ENCODE results near the gene FETUB. TPM values are rescaled to one million over a fixed set of nuclear protein-coding genes. Genes with fewer than 3 reads are reported as not detected.

FETUB gene
- total and polyA plus RNA-seq, 2 of the 8 experiments (the other 6 are each of a cell fraction or from before 2014, with no cell fraction given) = 0.15 TPM; not detected in 1

GRCh38 chr3:186651678-186652215 is 11.5 kb downstream of the FETUB start:
- Histone ChIP-seq H2AK5ac (ENCODE audit: low read depth, low read length) (no peak overlapping the region), H3K27ac (ENCODE audit: low read depth, low read length) (no peak overlapping the region), H4K91ac (replicated peaks; ENCODE audit: insufficient read length, low read length) (no peak overlapping the region), H4K8ac (ENCODE audit: extremely low read depth, insufficient read depth, low read length) (no peak overlapping the region), H3K9me3 (ENCODE audit: insufficient read depth in 2 of 2, low read depth in 1 of 2, low read length in 1 of 2) (no peaks in the 10 kb centered on the region), H4K5ac (ENCODE audit: insufficient read length, low read depth, low read length) (no peak overlapping the region), H3K14ac (ENCODE audit: insufficient read length) (no peak overlapping the region), H3K56ac (replicated peaks; ENCODE audit: insufficient read length, low read depth, low read length) (no peak overlapping the region), H3K36me3 (ENCODE audit: control insufficient read depth in 2 of 4, insufficient read depth in 4 of 4, low read length in 3 of 4) (no peaks in the 10 kb centered on the region), H3K23ac (ENCODE audit: insufficient read length) (no peak overlapping the region), H3K18ac (ENCODE audit: extremely low read depth, low read length) (no peak overlapping the region), H3K27me3 (replicated peaks in 1 of 4; ENCODE audit: control insufficient read depth in 3 of 4, extremely low read depth in 1 of 4, insufficient read depth in 3 of 4, low read length in 3 of 4) (no peaks in the 10 kb centered on the region), H4K20me1 (replicated peaks in 1 of 2; ENCODE audit: control insufficient read depth in 1 of 2, insufficient read depth in 2 of 2, low read length in 2 of 2) (no peaks in the 10 kb centered on the region), H2BK20ac (ENCODE audit: low read length) (no peak overlapping the region), H2BK15ac (ENCODE audit: low read length) (no peak overlapping the region), H3K4me2 (ENCODE audit: insufficient read depth in 1 of 2, low read depth in 2 of 2, low read length in 2 of 2) (no peak overlapping the region), H2AFZ (ENCODE audit: low read length) (no peak overlapping the region), H2BK12ac (ENCODE audit: low read depth, low read length) (no peak overlapping the region), H3K4me1 (replicated peaks in 1 of 4; ENCODE audit: control insufficient read depth in 3 of 4, insufficient read depth in 4 of 4, low read length in 3 of 4) (peaks cover 0 to 5% (median 3%) of the 10 kb centered on the region in 4 experiments; a peak in 3 of 7 replicates), H3K79me1 (ENCODE audit: low read depth, low read length) (no peaks in the 10 kb centered on the region; the same call in 1 of the 2 replicates), H3K4me3 (ENCODE audit: extremely low read depth in 1 of 4, insufficient read depth in 2 of 4, low read depth in 3 of 4, low read length in 4 of 4) (no peak overlapping the region), H2BK5ac (ENCODE audit: low read depth, low read length) (no peak overlapping the region), H3K4ac (replicated peaks; ENCODE audit: insufficient read length, low read depth, low read length) (no peak overlapping the region), H3K79me2 (ENCODE audit: control insufficient read depth in 1 of 2, insufficient read depth in 2 of 2, low read length in 2 of 2) (no peaks in the 10 kb centered on the region; a peak in 1 of 4 replicates), H2BK120ac (replicated peaks; ENCODE audit: low read depth, low read length) (no peak overlapping the region), H3K9ac (replicated peaks in 1 of 4; ENCODE audit: extremely low read depth in 1 of 4, low read depth in 3 of 4, low read length in 3 of 4) (no peak overlapping the region; a peak in 1 of 7 replicates), H3K23me2 (ENCODE audit: low read depth, low read length) (peaks cover 2% of the 10 kb centered on the region; the same call in 1 of the 2 replicates)
- ChIA-PET POLR2A (ENCODE audit: partially characterized antibody) (interaction anchor here (0.7 to 3.7 kb wide), 2 partner anchors 16 to 132 kb away, joined by 3 to 9 read pairs; no protein-coding TSS in a partner anchor), CTCF (ENCODE audit: partially characterized antibody) (interaction anchor here (0.6 to 1.5 kb wide), 5 partner anchors 18 to 106 kb away, joined by 3 to 5 read pairs (median 3); no protein-coding TSS in a partner anchor)
- DNase-seq (ENCODE audit: low read depth in 1 of 2, low spot score in 2 of 2) = no peak
- FAIRE-seq = no peak
- peak; percentile 51; the same call in 1 of the 2 replicates for TF ChIP-seq CEBPB (IDR thresholded peaks at IDR 0.05; ENCODE audit: low read depth, low read length)
- TF ChIP-seq CBX5 (IDR thresholded peaks at IDR 0.05; ENCODE audit: low read depth, low read length) = no peak
- WGBS, 2 experiments (ENCODE audit: extremely low coverage in 1 of 2, insufficient coverage in 1 of 2, insufficient read length in 1 of 2, insufficient replicate concordance in 2 of 2, low coverage in 1 of 2, low lambda C conversion rate in 2 of 2, missing lambda C conversion rate in 1 of 2) = 92% methylated on average over 3 of the region's 3 CpGs; no CpG with 5 or more reads in 1 of the 2 experiments
